Activated CD4-positive, alpha-beta T cell treated with anti-CD3 and anti-CD28 coated beads, Interleukin-2, amount 50 U/mL, for 24 hours (primary cell): Measurements from ENCODE around the gene GJA5.
"Not testable (repeated sequence)": the region's sequence is repeated elsewhere in the genome, so short reads cannot be mapped to it uniquely, and the experiment has no call there.

Source experiments
- DNase-seq, 2 donors: peaks; one replicate each; pipeline ENCODE4 v3.0.0-alpha.2; 2020; ENCODE audit warnings: low read depth in 1 of 2, low spot score in 1 of 2

Gene GJA5

DNA sequence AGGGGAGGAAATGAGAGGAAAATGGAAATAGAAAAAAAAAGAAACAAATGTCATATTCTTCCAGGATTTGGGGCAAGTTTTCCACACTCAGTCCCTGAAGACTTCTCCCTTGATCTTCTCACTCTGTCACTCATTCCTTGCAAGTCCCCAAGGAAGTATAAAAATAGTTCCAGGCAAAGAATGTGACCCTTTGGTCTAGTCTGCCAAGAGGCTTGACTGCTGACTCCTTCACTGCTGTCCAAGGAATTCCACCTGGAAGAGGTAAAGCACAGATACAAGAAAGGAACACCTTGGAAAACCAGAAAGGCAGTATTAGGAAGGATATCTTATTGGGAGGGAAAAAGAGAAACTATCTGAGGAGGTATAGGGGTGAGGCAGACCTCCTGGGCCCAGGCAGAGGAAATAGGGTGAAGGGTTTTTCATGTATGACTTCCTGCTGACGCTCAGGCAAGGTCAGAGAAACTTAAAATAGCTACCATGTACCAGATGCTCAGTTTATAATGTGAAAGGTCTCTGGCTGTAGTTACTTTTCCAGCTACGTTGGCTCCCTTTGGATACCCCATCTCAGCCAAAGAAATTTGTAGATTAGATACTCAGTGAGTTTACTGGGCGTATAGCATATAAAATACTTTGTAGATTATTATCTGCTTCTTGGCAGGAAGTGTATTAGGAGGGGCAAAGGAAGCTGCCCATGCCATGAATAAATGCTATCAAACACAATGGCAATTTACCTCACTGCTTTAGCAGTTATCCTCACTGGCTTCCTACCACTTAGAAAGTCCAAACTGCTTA, 2.0 kb upstream of the GJA5 start:
- DNase-seq: no peak

DNA sequence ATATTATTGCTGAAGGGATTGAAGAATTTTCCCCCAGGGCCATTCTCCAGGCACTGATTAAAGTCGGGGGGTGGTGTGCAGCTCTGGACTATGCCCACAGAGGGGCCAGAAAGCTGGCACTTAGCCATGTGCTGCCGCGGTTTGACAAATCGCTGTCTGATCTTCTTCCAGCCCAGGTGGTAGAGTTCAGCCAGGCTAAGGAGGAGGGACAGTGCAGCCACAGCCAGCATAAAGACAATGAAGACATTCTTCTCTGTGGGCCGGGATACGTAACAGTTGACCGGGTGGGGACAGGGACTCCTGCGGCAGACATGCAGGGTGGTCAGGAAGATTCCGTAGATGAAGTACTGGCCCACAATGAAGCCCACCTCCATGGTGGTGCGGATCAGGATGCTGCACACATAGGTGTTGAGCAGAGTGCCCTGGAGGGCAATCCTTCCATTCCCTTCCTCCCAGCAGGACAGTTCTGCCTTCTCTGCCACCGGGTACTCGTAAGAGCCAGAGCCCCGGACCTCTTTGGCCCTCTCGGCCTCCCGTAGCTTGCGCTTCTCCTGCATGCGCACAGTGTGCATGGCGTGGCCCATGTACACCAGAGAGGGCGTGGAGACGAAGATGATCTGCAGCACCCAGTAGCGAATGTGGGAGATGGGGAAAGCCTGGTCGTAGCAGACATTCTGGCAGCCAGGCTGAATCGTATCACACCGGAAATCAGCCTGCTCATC, 1.9 kb downstream of the GJA5 start:
- no peak for DNase-seq

DNA sequence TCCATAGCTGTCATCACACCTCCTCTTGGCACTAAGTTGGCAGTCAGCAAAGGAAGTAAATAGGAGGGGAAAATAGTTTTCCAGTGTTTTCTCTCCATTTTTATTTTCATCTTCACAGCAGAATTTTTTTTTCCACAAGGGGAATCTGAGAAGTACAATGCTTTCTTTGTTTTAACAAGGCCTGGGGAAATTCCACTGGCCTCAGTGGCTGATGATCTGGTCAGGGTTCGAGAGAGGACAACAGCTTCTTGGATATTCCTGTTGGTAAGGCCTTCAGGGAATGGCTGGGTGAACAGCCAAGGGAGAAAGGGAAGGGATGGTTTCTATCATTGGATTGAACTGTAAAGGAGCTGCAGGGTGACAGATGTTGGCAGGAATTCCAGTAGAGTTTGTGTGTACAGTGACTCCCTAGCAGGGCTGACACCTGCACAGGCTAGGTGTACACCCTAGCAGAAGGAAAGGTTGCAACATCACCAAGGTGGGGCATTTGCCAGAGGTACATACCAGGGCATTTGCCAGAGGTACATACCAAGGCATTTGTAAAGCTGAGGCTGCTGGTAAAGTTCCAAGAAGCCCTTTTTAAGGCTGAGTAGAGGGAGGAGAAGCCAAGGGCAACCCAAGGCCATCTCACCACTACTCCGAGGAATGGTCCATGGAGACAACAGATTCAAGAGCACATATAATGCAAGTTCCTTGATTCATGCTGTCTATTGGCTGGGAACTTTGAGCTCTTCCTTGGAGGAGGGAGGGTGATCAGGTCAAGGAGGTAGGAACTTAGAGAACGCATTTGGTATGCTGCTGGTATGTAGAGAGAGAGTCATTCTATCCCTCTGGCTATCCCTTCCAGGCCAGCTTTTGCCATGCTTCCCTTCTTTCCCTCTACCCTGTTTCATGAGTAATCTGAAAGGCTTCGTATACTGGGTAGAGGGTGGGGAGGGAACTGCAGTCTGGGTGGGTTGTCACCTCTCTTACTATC, 3.1 kb downstream of the GJA5 start:
- DNase-seq: no peak

DNA sequence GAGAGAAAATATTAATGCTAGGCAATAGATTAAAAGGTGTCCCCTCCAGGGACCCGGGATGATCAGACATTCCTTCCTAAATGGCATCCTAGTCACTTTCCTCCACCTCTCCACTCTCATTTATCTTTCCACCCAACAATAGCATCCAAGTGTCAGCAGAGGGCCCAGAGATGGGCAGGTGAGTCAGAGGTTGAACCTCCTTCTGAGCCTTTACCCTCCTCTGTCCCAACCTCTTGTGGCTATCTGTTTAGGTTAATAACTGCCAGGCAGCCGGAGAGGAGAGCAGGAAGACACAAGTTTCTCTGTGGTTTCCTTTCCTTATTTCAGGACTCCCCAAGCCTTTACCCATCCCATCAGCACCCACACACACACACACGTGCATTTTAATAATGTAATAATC, 4.1 kb downstream of the GJA5 start:
- DNase-seq: no peak

DNA sequence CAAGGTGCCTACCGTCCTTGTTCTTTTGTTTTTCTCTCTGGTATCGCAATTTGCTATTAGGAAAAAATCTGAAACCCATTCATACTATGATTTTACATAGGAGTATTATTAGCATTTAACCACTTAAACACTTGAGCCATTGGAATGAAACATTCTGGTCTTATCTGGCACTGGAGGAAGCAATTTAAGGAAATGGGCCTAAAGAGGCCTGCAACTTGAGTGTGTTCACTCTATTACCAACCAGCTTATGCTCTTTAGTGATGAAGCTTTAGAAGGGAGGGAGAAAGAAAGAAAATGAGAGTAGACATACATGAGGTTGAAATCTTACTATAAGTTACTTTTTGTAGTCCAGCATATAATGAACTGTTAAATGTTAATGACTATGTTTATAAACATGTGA, 5.7 kb downstream of the GJA5 start:
- no peak for DNase-seq

DNA sequence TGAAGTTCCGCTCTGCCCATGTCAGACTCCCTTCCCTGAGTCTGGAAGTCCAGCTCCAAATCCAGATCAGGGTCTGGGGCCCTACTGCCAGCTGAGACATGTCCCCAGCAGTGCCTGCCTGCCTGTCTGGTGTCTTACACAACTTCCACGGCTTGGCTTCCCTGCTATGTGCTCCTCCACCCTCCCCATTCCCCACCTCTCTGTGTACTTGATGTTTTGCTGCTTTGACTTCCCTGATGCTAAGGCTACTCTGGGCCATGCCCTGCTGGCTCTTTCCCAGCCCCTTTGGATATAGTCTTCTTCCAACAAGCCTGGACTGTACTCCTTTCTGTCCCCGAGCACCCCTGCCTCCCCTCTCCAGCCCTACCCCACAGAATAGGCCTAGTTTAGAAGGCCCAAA, 7.3 kb downstream of the GJA5 start:
- no peak for DNase-seq

DNA sequence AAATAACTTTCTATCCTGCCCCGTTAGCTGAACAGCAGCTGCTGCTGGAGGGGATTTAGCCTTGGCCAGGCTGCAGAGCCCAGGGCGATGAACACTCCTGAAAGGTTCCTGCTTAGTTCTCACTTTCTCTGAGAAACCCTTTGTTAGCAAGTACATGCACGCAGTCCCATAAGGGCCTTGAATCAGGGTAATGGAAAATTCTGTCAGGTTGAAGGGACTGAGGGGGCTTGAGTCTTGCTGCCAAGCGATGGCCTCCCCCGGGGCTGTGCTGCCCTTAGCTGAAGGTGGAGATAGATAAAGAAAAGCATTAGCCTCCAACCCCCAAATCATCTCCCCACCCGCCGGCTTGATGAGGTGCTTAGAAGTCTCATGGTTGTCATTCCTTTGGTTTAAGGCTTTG, 7.9 kb downstream of the GJA5 start:
- DNase-seq: no peak

DNA sequence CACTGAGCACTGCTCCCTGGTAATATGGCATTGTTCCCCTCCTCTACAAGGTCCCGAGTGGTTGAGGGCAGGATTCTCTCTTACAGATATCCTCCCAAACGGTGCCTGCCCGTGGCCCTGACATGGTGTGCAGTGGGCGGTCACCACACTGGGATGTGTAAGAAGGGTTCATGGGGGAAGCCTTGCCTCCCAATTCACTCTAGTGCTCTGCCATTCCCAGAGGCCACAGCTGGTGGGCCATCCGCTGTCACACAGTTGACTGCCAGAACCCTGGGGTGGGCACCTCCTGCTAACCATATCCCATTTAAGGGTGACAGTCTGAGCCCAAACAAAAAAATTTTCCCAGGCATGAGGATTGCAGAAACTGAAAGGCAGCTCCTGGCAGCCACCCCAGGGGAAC, 9.1 kb downstream of the GJA5 start:
- no peak for DNase-seq

DNA sequence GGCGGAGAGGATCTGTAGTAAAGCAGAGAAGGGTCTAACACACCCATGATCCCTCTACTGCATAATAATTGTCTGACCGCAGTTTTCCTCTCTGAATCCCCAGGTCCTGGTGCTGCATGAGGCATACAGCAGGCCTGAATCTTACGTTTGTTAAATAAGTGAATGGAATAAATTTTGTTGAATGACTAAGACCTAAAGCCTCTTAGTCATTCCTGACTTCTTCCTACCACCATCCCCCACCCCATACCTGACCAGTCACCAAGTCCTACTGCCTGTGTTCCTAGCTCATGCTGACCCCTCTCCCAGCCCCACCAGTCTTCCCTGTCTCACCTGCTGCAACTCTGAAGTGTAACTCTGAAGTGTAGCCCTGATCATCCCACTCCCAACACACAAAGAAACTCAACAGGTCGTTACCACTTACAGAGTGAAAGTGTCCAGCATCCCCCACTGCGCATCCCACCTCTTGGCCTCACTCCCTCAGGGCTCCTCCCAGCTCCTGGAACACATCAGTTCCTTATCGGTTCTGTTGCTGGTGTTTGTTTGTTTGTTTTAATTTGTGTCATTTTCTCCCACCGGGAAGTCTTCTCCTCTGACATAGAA, 9.7 kb downstream of the GJA5 start:
- DNase-seq: no peak

DNA sequence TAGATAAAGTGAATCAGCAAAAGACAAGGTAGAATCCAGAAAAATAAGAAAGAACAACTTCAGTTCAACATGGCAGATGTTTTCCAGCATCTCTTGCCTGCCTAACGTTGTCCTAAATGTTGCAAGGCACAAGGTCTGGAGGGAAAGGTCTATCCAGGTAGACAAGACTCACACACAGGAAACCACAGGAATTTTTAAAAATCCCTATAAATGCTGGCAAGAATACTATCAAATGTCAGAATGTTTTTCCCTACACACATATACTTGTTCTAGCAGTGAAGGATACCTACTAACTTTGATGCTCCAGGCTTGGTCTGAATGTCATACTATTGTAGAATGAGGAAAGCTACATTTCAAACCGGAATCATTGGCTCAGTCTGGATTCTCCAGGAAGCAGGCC, 10.6 kb downstream of the GJA5 start:
- no peak for DNase-seq

DNA sequence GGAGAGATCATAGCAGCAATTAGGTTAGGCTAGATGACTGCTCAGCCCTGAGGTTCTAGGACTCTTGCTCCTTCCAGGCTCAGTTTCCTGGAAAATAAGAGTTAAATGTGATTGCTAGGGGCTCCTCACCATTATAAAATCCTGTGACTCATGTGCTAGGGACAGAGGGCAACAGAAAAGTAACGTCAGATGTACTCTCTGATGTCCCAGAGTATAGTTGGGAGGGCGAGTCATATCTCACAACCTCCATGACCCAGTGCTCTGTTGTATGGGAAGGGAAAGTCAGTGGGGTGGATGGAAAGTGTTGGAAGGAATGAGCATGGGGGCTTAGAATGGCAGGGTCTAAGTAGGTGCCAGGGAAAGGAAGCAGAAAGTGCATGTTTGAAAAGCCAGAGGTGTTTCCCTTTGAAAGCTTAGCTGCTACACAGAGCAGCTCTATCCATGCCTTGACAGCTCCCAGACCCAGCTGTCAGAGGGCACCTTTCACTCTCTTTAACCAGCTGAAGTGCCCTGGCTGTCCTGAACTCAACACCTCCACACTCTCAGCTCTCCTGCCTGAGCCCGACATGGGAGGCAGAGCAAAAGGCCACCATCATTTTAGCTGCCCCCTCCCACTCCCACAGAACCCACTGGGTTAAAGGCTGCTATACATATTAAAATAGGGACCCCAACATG, 11.6 kb downstream of the GJA5 start:
- no peak for DNase-seq

DNA sequence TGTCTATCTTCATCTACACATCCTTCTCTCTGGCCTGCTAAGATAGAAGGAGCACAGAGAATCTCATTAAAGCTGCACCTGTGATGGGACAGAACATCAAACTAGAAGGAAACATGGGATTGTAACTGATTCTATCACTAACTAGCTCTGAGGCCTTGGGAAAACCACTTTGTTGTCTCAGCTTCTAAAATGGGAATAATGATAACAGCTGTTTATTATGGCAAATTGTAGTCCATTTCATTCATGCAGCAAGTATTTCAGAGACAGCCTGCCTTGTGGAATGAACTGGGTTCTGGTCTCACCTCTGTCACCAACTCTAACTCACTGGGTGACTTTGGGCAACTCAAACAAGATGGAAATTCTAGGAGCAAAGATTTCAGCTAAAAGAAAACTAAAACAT, 12.4 kb downstream of the GJA5 start:
- no peak for DNase-seq

DNA sequence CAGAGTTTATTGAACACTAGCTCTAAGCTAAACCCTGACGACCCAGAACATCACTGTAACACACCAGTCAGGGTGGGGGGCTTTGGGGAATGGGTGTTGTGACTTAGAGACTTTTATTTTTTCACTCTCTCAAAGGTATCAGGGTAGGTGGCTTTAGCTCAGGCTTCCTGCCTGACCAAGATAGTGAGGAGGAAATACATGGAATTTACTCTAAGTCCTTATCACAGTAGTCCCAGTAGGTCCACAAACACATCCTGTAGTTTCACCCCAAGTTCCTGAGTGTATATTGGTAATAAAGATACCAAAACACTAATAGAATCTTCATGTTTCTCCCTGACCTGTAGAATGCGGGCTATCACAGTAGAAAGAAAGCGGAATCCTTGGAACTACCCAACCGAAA, 15.1 kb downstream of the GJA5 start:
- DNase-seq: no peak

DNA sequence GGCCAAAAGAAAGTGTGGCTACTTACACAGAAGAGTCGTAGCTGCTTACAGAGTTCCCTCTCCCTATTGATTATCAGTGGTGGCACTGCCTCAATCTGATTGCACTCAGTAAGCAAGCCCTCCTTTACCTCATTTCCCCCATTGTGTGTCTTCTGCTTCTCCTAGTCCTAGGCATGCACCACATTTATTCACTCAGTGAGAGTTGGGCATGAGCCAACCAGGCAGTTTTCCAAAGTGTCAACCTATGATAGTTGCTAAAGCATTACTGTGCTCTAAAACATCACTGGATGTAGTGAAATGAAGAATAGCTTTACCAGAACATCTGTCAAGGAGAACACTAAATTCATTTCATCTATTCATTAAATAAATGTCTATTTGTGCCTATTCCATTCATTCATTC, 19.3 kb downstream of the GJA5 start:
- DNase-seq: no peak

DNA sequence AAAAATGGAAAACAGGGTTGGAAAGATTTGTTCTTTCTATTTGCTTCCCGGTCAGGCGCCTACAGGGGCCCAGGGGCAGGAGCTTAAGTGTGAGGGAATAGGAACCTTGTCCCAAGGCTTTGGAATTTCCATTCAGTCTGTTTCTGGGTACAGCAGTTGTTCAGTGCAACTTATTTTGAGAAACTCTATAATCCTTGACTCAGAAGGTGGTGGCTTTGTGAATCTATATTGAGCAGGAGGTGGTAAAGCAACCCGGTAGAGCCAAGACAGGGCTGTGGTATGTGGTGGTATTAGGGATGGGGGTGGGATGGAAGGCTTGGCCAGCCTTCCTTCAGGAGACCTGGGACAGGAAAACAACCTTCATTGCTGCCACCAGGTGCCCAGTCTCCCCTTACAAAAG, 20.0 kb downstream of the GJA5 start:
- no peak for DNase-seq

DNA sequence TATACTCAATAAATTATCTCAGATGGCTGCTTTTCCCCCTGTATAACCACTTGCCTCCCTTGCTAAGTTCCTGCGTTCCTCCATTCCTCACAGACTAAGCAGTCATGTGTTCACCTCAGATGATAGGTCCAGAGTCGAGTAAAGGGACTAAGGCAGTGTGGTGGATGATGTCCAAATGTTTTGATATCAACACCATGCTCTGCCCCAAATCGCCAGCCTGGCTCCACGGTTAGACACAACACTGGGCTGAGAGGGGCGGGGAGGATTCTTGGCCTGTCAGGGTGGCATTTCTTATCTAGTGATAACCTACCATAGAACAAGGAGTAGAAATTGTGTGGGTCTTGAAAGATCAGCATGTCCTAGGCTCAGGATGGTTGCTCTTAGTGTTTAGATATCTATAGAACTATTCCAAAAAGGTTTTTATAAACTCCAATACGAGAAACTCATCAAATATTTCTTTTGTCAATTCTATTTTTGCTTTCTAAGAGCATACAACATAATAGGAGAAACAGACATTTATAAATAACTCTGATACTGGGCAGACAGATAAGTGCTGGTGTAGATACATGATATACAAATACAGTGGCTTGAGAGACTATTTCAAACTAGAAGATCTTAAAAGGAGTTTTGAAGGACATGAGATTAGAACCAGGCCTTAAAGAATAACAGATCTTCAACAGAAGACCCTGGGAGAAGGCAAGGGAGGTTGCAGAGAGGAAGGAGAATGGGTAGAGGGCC, 21.5 kb downstream of the GJA5 start:
- DNase-seq: no peak

DNA sequence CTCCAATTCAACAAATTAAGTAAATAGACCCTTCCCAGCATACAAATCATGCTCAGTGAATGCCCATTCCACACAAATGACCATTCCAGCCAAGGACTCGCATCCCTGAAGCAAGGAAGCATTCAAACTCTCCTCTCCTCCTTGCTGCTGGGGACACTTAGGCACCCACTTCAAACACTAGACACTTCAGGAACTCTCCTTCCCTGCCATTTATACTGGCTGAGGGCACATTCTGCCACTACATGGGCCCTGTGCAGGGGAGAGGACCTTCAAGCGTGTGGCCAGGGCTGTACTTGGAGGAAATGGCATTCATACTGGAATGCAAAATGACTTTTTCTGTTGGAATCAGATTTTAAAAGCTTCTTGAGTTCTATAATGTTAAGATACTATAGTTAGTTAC, 22.3 kb downstream of the GJA5 start:
- no peak for DNase-seq

DNA sequence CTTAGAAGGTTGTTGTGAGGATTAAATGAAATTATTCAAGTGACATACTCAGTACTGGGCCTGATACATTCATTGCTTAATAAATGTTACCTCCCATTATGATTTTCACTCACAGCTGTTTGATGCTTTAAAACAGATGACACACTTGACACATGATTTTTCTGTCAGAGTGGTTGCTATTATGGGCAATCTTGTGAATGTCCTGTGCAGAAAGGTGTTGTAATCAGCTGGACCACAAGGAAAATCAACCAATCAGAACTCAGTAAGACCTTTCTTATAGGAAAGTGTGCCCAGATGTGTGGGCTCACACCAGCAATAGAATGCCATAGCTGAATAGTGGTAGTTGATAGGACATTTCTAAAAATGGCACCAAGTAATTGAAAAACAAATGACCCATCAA, 23.5 kb downstream of the GJA5 start:
- DNase-seq: no peak

DNA sequence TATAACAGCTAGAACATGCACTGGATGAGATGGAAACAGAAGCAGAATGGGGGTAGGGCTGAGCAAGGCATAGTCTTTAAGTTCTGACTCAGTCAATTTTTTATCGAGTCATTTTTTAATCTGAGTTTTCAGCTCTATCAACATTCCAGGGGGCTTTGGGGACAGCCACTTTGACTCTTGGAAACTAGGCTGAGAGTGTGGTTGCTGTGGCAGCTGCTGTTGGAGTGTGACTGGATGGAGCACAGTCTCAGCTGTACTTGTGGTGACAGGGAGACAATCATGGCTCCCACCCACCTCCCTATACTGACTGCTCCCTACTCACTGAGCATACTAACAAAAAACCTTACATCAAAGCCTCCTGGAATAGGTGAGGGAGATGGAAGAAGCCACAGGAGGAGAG, 25.0 kb downstream of the GJA5 start:
- DNase-seq: no peak

DNA sequence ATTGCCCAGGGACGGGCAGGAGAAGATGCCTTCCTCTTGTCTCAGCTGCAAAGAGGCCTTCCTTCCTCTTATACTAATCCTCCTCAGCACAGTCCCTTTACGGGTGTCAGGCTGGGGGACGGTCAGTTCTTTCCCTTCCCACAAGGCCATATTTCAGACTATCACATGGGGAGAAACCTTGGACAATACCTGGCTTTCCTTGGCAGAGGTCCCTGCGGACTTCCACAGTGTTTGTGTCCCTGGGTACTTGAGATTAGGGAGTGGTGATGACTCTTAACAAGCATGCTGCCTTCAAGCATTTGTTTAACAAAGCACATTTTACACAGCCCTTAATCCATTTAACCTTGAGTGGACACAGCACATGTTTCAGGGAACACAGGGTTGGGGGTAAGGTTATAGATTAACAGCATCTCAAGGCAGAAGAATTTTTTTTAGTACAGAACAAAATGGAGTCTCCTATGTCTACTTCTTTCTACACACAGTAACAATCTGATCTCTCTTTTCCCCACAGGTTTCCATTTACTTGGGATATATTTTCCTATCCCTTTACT, 26.0 kb downstream of the GJA5 start:
- not testable (repeated sequence) for DNase-seq
